GM18526 (cell line): ENCODE results near the gene EVC.

Source experiments
- POLR2A ChIP-seq: IDR thresholded peaks from 3 replicates; pipeline ENCODE4 v1.6.1; 2011; ENCODE audit not compliant: insufficient read length; ENCODE audit errors: extremely low read depth

Gene EVC

GRCh38 chr4:5710961-5711478 lies at the start of gene EVC:
Gene EVC (plus strand): TSS chr4:5711201. CDS start chr4:5711381, 180 bp downstream.
- no peak for TF ChIP-seq POLR2A

DNA sequence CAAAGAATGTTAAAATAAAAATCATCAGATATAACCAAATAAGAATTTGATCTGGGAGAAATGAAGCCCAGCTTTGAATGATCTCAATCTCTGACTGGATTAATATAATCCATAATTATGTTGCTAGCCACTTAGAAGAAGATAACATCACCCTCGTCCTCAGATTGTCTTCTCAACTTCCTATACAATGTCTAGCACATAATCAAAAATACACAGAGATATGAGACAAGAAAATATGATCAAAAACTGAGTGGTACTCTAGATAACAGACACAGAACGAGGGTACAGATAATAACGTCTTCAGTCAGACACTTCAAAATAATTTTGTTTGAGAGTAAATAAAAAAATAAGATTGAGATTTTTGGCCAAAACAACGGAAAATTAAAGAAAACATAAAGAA lies 49.8 kb upstream of the EVC start:
- TF ChIP-seq POLR2A = no peak

DNA sequence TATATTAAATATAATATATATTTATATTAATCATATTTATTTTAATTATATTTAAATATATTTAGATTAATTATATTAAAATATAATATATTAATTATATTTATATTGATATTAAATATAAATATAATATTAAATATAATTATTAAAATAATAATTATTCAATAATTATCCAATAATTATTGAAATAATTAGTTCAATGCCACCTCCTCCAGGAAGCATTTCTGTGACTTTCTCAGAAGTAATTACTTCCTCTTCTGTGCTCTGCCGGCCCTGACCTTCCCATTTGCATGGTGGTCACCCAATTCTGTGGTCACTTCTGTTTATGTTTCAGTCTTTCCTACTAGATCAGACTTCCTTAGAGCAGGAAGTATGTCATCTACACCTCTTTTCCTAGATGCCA lies 48.4 kb upstream of the EVC start:
- no peak for TF ChIP-seq POLR2A

GRCh38 chr4:5664778-5665177 lies 46.2 kb upstream of the EVC start:
- no peak for TF ChIP-seq POLR2A

DNA sequence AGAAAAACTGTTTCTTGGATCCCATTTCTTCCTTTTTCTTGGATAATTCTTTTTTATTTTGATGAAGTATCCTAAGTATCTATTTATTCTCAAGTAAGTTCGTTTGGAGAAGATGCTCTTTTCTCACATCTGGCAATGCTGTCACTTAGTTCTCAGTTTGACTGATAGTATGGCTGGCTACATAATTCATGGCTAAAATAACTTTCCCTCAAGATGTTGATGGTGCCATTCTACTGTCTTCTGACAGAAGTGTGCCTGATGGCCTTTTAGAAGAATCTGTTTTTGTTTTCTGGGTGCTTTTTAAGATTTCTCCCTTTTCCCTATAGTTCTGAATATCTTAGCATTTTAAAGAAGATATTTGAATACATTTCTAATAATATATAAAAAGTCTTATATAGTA lies 44.3 kb upstream of the EVC start:
- no peak for TF ChIP-seq POLR2A

GRCh38 chr4:5676763-5677162 lies 34.2 kb upstream of the EVC start:
- no peak for TF ChIP-seq POLR2A

GRCh38 chr4:5678977-5679376 lies 32.0 kb upstream of the EVC start:
- TF ChIP-seq POLR2A = no peak

- no peak for TF ChIP-seq POLR2A
Observed at GRCh38 chr4:5683566-5683965, 27.4 kb upstream of the EVC start.

GRCh38 chr4:5685296-5685695 lies 25.7 kb upstream of the EVC start:
- TF ChIP-seq POLR2A = no peak

GRCh38 chr4:5686338-5686737 lies 24.7 kb upstream of the EVC start:
- no peak for TF ChIP-seq POLR2A

GRCh38 chr4:5689065-5689464 lies 21.9 kb upstream of the EVC start:
- TF ChIP-seq POLR2A = no peak

GRCh38 chr4:5691491-5692132 lies 19.4 kb upstream of the EVC start:
- TF ChIP-seq POLR2A = no peak

GRCh38 chr4:5693871-5694270 lies 17.1 kb upstream of the EVC start:
- no peak for TF ChIP-seq POLR2A

- no peak for TF ChIP-seq POLR2A
Observed at GRCh38 chr4:5696341-5696740, 14.7 kb upstream of the EVC start.

- TF ChIP-seq POLR2A = no peak
Observed at GRCh38 chr4:5700459-5700858, 10.5 kb upstream of the EVC start.

DNA sequence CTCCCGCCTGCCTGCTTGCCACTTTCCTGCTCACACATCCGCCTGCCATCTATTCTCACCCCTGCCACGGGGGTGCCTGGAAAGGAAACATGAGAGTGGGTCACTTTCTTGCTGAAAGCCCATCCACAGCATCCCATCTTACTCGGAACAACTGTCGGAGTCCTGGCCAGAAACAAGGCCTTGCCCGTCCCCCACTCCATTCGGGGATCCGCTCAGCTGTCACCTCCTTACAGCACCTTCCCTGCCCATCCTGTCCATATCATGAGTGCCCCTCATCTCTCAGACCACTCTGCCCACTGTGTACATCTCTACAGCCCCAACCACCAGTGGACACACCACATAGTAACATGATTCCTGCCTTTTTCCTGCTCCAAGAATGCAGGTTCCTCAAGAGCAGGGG lies 9.0 kb upstream of the EVC start:
- TF ChIP-seq POLR2A = no peak

DNA sequence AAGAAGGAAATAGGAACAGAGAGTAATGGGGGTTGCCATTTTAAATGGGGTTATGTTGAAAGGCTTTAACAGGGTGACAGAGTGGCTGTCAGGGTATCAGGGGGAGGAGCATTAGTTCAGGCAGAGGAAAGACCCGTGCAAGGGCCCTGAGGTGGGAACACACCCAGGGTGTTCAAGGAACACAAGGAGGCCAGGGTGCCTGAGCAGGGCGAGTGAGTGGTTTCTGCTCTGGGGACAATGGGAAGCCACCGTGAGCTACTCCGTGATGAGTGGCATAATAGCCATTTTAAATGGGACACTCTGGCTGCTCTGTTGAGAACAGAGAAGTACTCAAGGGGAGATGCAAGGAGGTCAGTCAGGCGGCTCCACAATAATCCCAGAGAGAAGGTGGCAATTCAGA lies 7.2 kb upstream of the EVC start:
- no peak for TF ChIP-seq POLR2A

DNA sequence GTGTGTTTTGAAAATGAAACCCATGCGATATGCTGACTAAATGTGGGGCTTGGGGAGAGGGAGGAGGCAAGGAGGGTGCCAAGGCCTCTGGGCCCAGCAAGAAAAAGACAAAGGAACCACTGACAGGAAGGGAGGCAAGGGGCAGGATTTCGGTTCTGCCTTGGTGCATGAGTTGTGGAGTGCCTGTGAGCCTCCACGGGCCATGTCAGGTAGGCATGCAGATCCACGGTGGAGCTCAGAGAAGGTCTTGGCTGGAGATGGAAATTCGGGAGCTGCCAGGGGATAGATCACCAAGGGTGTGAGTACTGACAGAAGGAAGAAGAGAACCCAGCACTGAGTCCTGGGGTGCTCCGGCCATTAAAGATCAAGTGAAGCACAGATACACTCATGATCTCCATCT lies 6.7 kb upstream of the EVC start:
- no peak for TF ChIP-seq POLR2A

DNA sequence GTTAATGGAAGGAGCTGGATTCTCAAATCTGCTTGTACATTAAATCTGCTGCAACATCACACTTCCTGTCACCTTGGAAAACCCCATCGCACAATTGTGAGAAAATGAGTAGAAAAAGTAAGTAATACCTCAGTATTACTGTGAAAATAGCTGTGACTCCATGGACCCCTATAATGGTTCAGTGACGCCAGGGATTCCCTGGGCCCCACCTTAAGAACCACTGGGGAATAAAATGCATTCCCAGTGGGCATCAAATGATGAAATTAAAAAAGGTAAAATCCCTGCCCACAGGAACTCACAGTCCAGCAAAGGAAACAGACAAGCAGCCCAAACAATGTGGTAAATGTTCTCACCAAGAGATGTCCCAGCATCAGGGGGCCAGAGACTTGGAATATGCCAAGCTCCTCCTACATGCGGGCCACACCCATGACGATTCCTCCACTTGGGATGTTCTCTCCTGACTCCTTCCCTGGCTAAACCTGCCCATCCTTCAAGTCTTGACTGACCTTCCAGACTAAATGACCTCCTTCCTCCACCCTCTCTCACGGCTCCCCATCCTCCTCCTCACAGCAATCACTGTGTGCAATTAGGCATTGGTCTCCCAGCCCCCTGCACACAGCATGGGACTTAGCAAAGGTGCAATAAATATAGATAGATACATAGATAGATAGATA lies 5.2 kb upstream of the EVC start:
- no peak for TF ChIP-seq POLR2A
